DND-41 (cell line): ENCODE measurements around the gene C12orf75.
"Not testable (repeated sequence)": the region's sequence is repeated elsewhere in the genome, so short reads cannot be mapped to it uniquely, and the experiment has no call there.

ENCODE experiments used
- EZH2 ChIP-seq: IDR thresholded peaks from 3 replicates; pipeline ENCODE4 v1.6.1; 2012; ENCODE audit warnings: borderline replicate concordance, low read depth, mild to moderate bottlenecking, moderate library complexity, low read length, inconsistent platforms; ENCODE audit not compliant: severe bottlenecking
- TF ChIP-seq, protein P1 (sequence below): IDR thresholded peaks from 2 replicates; pipeline ENCODE4 v1.5.1; 2012; ENCODE audit warnings: borderline replicate concordance, low read length, moderate library complexity, mild to moderate bottlenecking; ENCODE audit not compliant: poor library complexity, severe bottlenecking; ENCODE audit errors: extremely low read depth

DNA sequence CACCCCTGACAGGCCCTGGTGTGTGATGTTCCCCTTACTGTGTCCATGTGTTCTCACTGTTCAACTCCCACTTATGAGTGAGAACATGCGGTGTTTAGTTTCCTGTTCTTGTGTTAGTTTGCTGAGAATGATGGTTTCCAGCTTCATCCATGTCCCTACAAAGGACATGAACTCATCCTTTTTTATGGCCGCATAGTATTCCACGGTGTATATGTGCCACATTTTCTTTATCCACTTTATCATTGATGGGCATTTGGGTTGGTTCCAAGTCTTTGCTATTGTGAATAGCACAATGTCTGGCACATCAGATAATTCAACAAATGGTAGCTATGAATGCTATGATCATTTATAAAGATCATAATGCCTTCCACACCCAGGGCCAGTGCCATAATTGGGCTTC, 73.6 kb downstream of the C12orf75 start:
- not testable (repeated sequence) for TF ChIP-seq EZH2
- TF ChIP-seq, protein P1, sequence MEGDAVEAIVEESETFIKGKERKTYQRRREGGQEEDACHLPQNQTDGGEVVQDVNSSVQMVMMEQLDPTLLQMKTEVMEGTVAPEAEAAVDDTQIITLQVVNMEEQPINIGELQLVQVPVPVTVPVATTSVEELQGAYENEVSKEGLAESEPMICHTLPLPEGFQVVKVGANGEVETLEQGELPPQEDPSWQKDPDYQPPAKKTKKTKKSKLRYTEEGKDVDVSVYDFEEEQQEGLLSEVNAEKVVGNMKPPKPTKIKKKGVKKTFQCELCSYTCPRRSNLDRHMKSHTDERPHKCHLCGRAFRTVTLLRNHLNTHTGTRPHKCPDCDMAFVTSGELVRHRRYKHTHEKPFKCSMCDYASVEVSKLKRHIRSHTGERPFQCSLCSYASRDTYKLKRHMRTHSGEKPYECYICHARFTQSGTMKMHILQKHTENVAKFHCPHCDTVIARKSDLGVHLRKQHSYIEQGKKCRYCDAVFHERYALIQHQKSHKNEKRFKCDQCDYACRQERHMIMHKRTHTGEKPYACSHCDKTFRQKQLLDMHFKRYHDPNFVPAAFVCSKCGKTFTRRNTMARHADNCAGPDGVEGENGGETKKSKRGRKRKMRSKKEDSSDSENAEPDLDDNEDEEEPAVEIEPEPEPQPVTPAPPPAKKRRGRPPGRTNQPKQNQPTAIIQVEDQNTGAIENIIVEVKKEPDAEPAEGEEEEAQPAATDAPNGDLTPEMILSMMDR, result not testable (repeated sequence)
